ENCODE measurements around the gene ACTMAP.

ACTMAP gene

DNA sequence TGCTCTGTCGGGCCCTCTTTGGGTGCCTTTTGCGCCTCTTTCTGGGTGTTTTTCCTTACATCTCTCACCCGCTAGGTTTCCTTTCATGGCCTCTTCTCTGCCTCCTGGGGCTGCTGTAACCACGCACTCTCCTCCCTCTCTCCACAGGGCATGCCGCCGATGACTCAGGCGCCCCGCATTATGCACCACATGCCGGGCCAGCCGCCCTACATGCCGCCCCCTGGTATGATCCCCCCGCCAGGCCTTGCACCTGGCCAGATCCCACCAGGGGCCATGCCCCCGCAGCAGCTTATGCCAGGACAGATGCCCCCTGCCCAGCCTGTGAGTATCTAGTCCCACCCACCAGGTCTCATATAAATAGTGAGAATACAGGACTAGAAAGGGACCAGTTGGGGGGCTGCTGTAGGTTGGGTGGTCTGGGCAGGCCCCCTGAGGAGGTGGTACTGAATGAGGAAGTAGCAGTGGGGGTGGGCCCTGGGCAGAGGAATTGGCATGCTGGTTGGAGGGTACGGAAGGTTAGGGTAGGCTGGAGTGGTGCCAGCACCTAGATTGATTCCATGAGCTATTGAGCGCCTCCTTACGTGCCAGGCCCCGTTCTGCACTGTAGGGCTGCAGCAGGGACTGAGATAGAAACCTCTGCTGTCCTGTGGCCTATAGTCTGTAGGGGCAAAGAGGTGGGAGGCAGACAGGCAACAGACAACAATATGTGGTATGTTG is 12.6 kb upstream of the ACTMAP start:
- ChIA-PET POLR2A (interaction anchor here (0.5 to 1.9 kb wide), 3 partner anchors 12 to 620 kb away, joined by 3 to 11 read pairs (median 4); partner anchors contain the start of genes ACTMAP, RAB4B and SNRPA), CTCF (interaction anchor here (0.5 to 1.0 kb wide), 3 partner anchors 14 to 495 kb away, joined by 3 read pairs; no protein-coding TSS in a partner anchor)
- TF ChIP-seq GLIS2 (tag by site-specific recombination; IDR thresholded peaks at IDR 0.05) (no peak; the same call in 1 of the 2 replicates), ZFP3 (tag by site-specific recombination; IDR thresholded peaks at IDR 0.05; ENCODE audit: low read depth) (no peak), ZNF600 (tag by site-specific recombination; IDR thresholded peaks at IDR 0.05) (peak; percentile 33; the same call in 1 of the 2 replicates), ZNF175 (tag by site-specific recombination; IDR thresholded peaks at IDR 0.05) (no peak), GLI2 (tag by site-specific recombination; IDR thresholded peaks at IDR 0.05; ENCODE audit: borderline replicate concordance, low read depth) (no peak), GLIS1 (tag by site-specific recombination; IDR thresholded peaks at IDR 0.05) (peak; percentile 60), KLF8 (tag by site-specific recombination; IDR thresholded peaks at IDR 0.05) (no peak), ZIC2 (tag by site-specific recombination; IDR thresholded peaks at IDR 0.05) (peak; percentile 100), AEBP2 (tag by site-specific recombination; IDR thresholded peaks at IDR 0.05; ENCODE audit: borderline replicate concordance) (no peak)

DNA sequence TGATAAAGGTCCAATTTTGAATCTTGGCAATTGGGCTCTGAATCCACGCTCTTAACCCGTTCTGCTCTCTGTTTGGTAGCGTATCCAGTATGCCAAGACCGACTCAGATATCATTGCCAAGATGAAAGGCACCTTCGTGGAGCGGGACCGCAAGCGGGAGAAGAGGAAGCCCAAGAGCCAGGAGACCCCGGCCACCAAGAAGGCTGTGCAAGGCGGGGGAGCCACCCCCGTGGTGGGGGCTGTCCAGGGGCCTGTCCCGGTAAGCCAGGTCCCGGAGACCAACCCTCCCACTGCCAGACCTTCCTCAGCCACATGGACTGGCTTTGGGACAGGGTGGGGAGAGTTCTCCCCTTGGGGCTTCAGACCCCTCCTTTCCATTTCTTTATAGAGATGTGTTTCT is 9.1 kb upstream of the ACTMAP start:
- Histone ChIP-seq H3K27ac (ENCODE audit: extremely low read depth, low read depth, low read length) (no peak overlapping the region), H3K9me3 (ENCODE audit: control insufficient read depth, insufficient read depth, low read depth, low read length) (no peaks in the 10 kb centered on the region), H3K36me3 (ENCODE audit: control insufficient read depth in 2 of 2, insufficient read depth in 1 of 2, low read length in 2 of 2) (peaks cover 95 to 100% of the 10 kb centered on the region in 2 experiments), H3K4me3 (ENCODE audit: low read depth, low read length) (no peak overlapping the region), H3K4me1 (ENCODE audit: control insufficient read depth, insufficient read depth, low read length) (peaks cover 17% of the 10 kb centered on the region)
- TF ChIP-seq ZNF600 (tag by site-specific recombination; IDR thresholded peaks at IDR 0.05) (peak; percentile 53), ZNF10 (tag by site-specific recombination; IDR thresholded peaks at IDR 0.05) (no peak)
- TF ChIP-seq, protein P1, sequence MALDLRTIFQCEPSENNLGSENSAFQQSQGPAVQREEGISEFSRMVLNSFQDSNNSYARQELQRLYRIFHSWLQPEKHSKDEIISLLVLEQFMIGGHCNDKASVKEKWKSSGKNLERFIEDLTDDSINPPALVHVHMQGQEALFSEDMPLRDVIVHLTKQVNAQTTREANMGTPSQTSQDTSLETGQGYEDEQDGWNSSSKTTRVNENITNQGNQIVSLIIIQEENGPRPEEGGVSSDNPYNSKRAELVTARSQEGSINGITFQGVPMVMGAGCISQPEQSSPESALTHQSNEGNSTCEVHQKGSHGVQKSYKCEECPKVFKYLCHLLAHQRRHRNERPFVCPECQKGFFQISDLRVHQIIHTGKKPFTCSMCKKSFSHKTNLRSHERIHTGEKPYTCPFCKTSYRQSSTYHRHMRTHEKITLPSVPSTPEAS (tag by site-specific recombination; IDR thresholded peaks at IDR 0.05): no peak
- ChIA-PET POLR2A (interaction anchor here (2.0 to 4.4 kb wide), 2 partner anchors 9 to 19 kb away, joined by 9 to 32 read pairs; partner anchors contain the start of genes ACTMAP and RAB4B), CTCF (interaction anchor here (3.3 kb wide), 1 partner anchor 46 kb away, joined by 13 read pairs; no protein-coding TSS in a partner anchor)

More for the DNA sequence above, 12.6 kb upstream of the ACTMAP start:
- no peak overlapping the region for H3K4me3 ChIP-seq (ENCODE audit: low read depth, low read length)
- H3K27ac ChIP-seq (ENCODE audit: extremely low read depth, low read depth, low read length): peak overlapping the region; percentile 34; the same call in 1 of the 2 replicates
- H3K36me3 ChIP-seq (ENCODE audit: control insufficient read depth in 2 of 2, insufficient read depth in 1 of 2, low read length in 2 of 2): peaks cover 83 to 100% of the 10 kb centered on the region in 2 experiments
- H3K4me1 ChIP-seq (ENCODE audit: control insufficient read depth, insufficient read depth, low read length): no peaks in the 10 kb centered on the region
- no peaks in the 10 kb centered on the region for H3K9me3 ChIP-seq (ENCODE audit: control insufficient read depth, insufficient read depth, low read depth, low read length)

- H3K36me3 ChIP-seq (ENCODE audit: control insufficient read depth in 2 of 2, insufficient read depth in 1 of 2, low read length in 2 of 2): peaks cover 90 to 100% of the 10 kb centered on the region in 2 experiments
- CTCF ChIA-PET: interaction anchor here (0.6 to 3.3 kb wide), 6 partner anchors 18 to 431 kb away, joined by 3 to 13 read pairs (median 4); partner anchors contain the start of gene RAB4B
- TF ChIP-seq ZNF223 (tag by site-specific recombination; IDR thresholded peaks at IDR 0.05): no peak
- TF ChIP-seq HOXC10 (CRISPR knock-in tag; IDR thresholded peaks at IDR 0.05): no peak
- peak; percentile 100 for TF ChIP-seq ZNF239 (tag by site-specific recombination; IDR thresholded peaks at IDR 0.05)
- TF ChIP-seq ZNF791 (tag by site-specific recombination; IDR thresholded peaks at IDR 0.05): no peak
- no peak for TF ChIP-seq OSR2 (tag by site-specific recombination; IDR thresholded peaks at IDR 0.05)
- TF ChIP-seq MZF1 (tag by site-specific recombination; IDR thresholded peaks at IDR 0.05; ENCODE audit: borderline replicate concordance): 0 out of 2 replicates have a peak, but pooled peaks have one; percentile 4
- TF ChIP-seq, protein P2, sequence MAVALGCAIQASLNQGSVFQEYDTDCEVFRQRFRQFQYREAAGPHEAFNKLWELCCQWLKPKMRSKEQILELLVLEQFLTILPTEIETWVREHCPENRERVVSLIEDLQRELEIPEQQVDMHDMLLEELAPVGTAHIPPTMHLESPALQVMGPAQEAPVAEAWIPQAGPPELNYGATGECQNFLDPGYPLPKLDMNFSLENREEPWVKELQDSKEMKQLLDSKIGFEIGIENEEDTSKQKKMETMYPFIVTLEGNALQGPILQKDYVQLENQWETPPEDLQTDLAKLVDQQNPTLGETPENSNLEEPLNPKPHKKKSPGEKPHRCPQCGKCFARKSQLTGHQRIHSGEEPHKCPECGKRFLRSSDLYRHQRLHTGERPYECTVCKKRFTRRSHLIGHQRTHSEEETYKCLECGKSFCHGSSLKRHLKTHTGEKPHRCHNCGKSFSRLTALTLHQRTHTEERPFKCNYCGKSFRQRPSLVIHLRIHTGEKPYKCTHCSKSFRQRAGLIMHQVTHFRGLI (tag by site-specific recombination; IDR thresholded peaks at IDR 0.05): no peak
- 0 out of 2 replicates have a peak, but pooled peaks have one; percentile 15 for TF ChIP-seq ZNF362 (tag by site-specific recombination; IDR thresholded peaks at IDR 0.05)
- no peak for TF ChIP-seq ZNF514 (tag by site-specific recombination; IDR thresholded peaks at IDR 0.05)
- TF ChIP-seq ZNF510 (tag by site-specific recombination; IDR thresholded peaks at IDR 0.05; ENCODE audit: insufficient replicate concordance): no peak
- no peak for TF ChIP-seq ZBTB49 (tag by site-specific recombination; IDR thresholded peaks at IDR 0.05; ENCODE audit: low read depth)
Observed at GRCh38 chr19:40758491-40758890, 8.2 kb upstream of the ACTMAP start.

More at GRCh38 chr19:40758491-40758890, 8.2 kb upstream of the ACTMAP start:
- POLR2A ChIA-PET: interaction anchor here (1.0 to 4.4 kb wide), 2 partner anchors 9 to 20 kb away, joined by 4 to 32 read pairs; partner anchors contain the start of gene RAB4B
- no peaks in the 10 kb centered on the region for H3K9me3 ChIP-seq (ENCODE audit: control insufficient read depth, insufficient read depth, low read depth, low read length)
- peaks cover 19% of the 10 kb centered on the region for H3K4me1 ChIP-seq (ENCODE audit: control insufficient read depth, insufficient read depth, low read length)
- H3K4me3 ChIP-seq (ENCODE audit: low read depth, low read length): no peak overlapping the region
- peak overlapping the region; percentile 24; the same call in 1 of the 2 replicates for H3K27ac ChIP-seq (ENCODE audit: extremely low read depth, low read depth, low read length)
